Astrocyte of the cerebellum (primary cell): ENCODE results near the gene TBXA2R.

ENCODE experiments used
- DNase-seq: peaks from one replicate; pipeline ENCODE4 v3.0.0-alpha.2; 2011; ENCODE audit warnings: low read depth
- H3K4me3 ChIP-seq: 2 replicates; pipeline ENCODE4 v1.5.1; 2011; ENCODE audit warnings: mild to moderate bottlenecking, low read depth, low read length, moderate library complexity
- CTCF ChIP-seq: IDR thresholded peaks from 2 replicates; pipeline ENCODE4 v1.5.1; 2012; ENCODE audit warnings: low read length, low read depth, moderate library complexity, mild to moderate bottlenecking; ENCODE audit errors: missing control alignments
- in situ Hi-C: cut with HindIII; loops from 2 replicates; pipeline ENCODE4 v1.10.0; 2017; ENCODE audit warnings: low sequenced_read_pairs

Gene TBXA2R

DNA sequence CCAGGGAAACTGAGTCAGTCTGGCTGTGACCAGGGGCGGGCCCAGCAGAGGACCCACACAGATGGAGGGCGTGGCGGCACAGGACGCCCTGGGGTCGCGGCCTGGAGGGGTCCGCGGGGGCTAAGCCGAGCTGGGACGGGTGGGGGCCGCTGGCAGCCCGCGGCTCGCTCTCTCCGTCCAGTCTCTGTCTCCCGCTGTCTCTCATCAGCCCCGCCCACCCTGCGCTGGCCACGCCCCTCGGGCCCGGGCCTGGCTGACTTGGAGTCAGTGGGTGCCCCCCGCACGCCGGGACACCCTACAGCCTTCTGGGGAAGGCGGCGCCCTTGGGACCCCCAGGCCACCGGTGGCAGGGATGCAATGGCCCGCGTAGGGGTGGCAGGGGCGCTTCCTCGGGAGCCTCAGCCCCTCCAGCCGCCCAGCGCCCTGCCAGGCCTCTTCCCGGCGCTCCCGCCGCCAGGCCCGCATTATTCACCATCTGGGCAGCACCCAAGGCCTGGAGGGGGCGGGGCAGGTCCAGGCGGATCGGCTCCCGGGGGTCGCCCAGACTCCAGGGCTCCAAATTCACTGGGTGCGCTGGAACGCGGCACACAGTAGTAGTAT, at the start of gene TBXA2R:
Gene TBXA2R, minus strand, starts transcription at position 186 of the 600 bp plus-strand sequence. CDS start 6,241 bp downstream, outside the sequence.
- H3K4me3 ChIP-seq: peak within 1 kb of the TSS; percentile 46
- no peak for DNase-seq
- in situ Hi-C loops: no loop called here
- TF ChIP-seq CTCF: no peak

DNA sequence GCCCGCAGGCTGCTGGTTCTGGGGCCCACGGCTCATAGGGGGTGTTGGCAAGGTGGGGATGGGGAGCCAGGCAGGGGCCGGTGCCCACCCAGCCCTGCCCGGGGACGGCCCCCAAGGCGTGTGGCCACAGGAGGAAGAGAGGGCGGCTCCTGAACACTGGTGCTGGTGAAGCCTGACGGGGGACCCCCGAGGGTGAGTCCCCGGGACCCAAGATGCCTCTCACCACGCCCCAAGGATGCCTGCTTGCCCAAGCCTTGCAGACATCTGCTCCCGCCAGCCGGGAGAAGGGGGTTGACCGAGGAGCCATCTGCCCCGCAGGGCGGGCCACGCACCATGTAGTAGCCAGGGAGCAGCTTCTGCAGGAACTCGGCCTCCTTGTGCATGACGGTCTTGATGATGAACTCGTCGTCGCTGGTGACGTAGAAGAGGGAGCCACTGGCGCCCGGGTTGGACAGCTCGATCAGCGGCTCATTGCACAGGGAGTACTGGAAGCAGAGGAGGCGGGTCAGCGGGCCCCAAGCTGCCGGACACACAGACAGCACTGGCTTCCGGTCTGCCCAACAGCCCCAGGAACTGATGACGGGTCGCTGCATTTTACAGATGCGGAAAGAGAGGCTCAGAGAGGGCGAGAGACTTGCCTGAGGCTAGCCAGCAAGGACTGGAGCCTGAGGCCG, 49.5 kb upstream of the TBXA2R start:
- H3K4me3 ChIP-seq: no peak overlapping the region
- no peak for TF ChIP-seq CTCF
- in situ Hi-C loops: no loop called here
- no peak for DNase-seq

DNA sequence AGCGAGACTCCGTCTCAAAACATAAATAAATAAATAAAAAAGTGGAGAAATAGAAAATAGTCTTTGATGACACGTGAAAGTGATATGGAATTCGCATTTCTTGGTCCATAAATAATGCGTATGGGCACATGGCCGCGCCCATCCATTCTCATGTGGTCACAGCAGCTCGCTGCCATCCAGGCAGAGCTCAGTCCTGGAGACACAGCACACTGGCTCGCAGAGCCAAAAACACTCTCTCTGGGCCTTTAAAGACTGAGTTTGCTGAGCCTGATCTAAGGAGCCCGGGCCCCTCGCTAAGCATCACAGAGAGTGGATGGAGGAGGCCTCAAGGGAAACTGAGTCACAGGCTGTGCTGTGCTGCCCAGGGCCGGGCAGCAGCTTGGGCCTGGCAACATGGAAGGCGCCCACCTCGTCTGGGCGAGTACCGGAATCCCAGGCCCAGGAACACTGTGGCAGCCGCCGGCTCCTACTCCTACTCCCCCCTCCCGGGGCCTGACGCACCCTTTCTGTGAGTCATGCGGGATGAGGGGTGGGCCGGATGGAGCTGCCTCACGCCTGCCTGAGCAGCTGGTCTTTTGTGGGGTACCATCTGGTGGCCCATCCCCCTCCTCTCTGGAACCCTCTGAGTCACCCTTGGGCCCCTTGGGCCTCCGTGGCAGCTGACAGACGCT, 48.9 kb upstream of the TBXA2R start:
- TF ChIP-seq CTCF: no peak
- in situ Hi-C loops: no loop called here
- DNase-seq: peak; percentile 61
- no peak overlapping the region for H3K4me3 ChIP-seq

GRCh38 chr19:3653865-3654513, 47.3 kb upstream of the TBXA2R start:
- TF ChIP-seq CTCF: no peak
- no peak overlapping the region for H3K4me3 ChIP-seq
- in situ Hi-C loops: loop anchor here (5.0 kb wide), 1 partner anchor 68 kb away; no protein-coding TSS in a partner anchor
- DNase-seq: no peak

GRCh38 chr19:3653081-3653795, 46.6 kb upstream of the TBXA2R start:
- no peak for DNase-seq
- in situ Hi-C loops: loop anchor here (5.0 kb wide), 1 partner anchor 69 kb away; no protein-coding TSS in a partner anchor
- no peak overlapping the region for H3K4me3 ChIP-seq
- TF ChIP-seq CTCF: no peak

DNA sequence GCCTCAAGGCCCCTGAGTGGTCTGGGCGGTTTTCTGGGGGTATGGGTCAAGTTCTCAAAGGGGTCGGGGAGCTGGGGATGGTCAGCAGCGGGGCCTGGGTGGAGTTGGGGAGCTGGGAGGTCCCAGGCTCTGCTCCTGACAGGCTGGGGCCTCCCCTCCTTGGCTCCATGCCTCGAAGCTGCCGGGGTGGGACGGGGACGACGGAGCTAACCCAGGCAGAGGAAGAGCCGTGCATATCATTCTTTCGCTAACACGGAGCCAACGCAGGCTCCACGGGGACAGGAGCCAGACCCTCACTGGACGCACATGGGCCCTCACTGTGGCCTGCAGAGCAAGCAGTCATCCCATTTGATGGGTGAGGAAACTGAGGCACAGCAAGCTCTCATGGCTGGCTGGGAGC, 45.7 kb upstream of the TBXA2R start:
- no peak for TF ChIP-seq CTCF
- H3K4me3 ChIP-seq: no peak overlapping the region
- no peak for DNase-seq
- in situ Hi-C loops: loop anchor here (5.0 kb wide), 1 partner anchor 70 kb away; no protein-coding TSS in a partner anchor
